ENCODE results near the gene CNTF.

Gene CNTF

DNA sequence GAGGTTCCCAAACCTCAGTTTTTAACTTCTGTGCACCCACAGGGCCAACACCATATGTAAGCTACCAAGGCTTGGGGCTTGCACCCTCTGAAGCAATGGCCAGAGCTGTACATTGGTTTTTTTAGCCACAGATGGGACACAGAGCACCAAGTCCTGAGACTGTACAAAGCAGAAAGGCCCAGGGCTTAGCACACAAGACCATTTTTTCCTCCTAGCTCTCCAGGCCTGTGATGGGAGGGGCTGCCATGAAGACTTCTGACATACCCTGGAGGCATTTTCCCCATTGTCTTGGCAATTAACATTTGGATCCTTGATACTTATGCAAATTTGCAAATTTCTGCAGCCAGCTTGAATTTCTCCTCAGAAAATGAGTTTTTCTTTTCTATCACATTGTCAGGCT, 23.4 kb downstream of the CNTF start:
- H3K4me3 ChIP-seq (ENCODE audit: low read depth, low read length), result no peak overlapping the region
- ChIA-PET POLR2A (no interaction called here), CTCF (interaction anchor here (0.9 to 3.1 kb wide), 3 partner anchors 9 to 16 kb away, joined by 4 to 10 read pairs (median 5); no protein-coding TSS in a partner anchor)
- TF ChIP-seq, protein P1, sequence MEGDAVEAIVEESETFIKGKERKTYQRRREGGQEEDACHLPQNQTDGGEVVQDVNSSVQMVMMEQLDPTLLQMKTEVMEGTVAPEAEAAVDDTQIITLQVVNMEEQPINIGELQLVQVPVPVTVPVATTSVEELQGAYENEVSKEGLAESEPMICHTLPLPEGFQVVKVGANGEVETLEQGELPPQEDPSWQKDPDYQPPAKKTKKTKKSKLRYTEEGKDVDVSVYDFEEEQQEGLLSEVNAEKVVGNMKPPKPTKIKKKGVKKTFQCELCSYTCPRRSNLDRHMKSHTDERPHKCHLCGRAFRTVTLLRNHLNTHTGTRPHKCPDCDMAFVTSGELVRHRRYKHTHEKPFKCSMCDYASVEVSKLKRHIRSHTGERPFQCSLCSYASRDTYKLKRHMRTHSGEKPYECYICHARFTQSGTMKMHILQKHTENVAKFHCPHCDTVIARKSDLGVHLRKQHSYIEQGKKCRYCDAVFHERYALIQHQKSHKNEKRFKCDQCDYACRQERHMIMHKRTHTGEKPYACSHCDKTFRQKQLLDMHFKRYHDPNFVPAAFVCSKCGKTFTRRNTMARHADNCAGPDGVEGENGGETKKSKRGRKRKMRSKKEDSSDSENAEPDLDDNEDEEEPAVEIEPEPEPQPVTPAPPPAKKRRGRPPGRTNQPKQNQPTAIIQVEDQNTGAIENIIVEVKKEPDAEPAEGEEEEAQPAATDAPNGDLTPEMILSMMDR (IDR thresholded peaks at IDR 0.05; ENCODE audit: insufficient read depth, low read length, missing control alignments), result no peak
- no peak for DNase-seq (ENCODE audit: low read depth, low spot score)

DNA sequence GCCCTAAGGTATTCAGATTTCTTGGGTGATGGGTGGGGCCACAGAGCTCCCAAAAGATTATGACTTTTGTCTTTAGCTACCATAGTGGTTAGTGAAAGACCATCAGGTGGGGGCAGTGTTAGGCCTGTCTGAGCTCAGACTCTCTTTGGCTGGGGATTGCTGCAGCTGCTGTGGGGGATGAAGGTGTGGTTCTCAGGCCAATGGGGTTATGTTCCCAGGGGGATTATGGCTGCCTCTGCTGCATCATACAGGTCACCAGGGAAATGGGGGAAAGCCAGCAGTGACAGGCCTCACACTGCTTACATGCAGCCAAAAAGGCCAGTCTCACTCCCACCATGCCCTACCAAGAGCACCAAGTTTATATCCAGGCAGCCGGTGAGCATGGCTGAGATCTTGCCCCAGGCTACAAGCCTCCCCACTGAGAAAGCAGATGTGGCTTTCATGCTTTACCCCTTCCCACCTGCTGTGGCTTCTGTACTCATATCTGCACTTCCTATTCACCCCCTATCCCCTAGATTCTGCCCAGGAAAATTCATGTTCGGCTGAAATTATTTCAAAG, 24.8 kb downstream of the CNTF start:
- H3K4me3 ChIP-seq (ENCODE audit: low read depth, low read length), result no peak overlapping the region
- TF ChIP-seq, protein P1 (IDR thresholded peaks at IDR 0.05; ENCODE audit: insufficient read depth, low read length, missing control alignments), result no peak
- POLR2A ChIA-PET, result no interaction called here
- DNase-seq (ENCODE audit: low read depth, low spot score), result no peak
- CTCF ChIA-PET, result interaction anchor here (0.9 to 3.1 kb wide), 5 partner anchors 10 to 407 kb away, joined by 3 to 10 read pairs (median 4); no protein-coding TSS in a partner anchor

DNA sequence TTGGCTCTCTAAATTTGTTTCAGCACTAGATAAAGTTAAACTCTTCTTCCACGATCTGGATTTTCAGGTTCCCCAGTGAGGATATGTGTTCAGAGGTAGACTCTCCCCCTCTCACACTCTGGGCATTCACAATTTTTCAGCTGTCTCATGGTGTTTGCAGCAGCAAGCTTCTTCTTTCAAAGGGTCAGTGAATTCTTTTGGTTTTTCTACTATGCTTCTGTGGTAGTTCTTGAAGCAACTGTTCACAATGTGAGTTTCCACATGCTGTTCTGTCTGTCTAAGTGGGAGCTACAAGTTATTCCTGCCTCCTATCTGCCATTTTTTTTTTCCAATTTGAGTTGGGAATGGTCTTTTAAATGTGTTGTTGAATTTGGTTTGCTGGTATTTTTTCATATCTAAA, 25.4 kb downstream of the CNTF start:
- POLR2A ChIA-PET, result no interaction called here
- no peak overlapping the region for H3K4me3 ChIP-seq (ENCODE audit: low read depth, low read length)
- no peak for DNase-seq (ENCODE audit: low read depth, low spot score)
- TF ChIP-seq, protein P1 (IDR thresholded peaks at IDR 0.05; ENCODE audit: insufficient read depth, low read length, missing control alignments), result no peak
- CTCF ChIA-PET, result interaction anchor here (0.9 to 3.1 kb wide), 4 partner anchors 10 to 406 kb away, joined by 3 to 10 read pairs (median 4); no protein-coding TSS in a partner anchor

DNA sequence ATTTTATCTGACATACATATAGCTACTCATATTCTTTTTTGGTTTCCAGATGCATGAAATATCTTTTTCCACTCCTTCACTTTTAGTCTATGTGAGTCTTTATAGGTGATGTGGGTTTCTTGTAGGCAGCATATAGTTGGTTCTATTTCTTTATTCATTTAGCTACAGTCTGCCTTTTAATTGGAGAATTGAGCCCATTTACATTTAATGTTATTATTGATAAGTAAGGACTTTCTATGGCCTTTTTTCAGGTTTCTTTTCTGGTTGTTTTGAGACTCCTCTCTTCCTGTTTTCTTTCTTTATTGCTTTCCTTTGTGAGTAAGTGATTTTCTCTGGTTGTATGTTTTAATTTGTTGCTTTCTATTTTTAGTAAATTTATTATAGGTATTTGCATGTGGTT, 27.2 kb downstream of the CNTF start:
- no peak for DNase-seq (ENCODE audit: low read depth, low spot score)
- H3K4me3 ChIP-seq (ENCODE audit: low read depth, low read length), result no peak overlapping the region
- TF ChIP-seq, protein P1 (IDR thresholded peaks at IDR 0.05; ENCODE audit: insufficient read depth, low read length, missing control alignments), result no peak
- ChIA-PET CTCF (interaction anchor here (1.0 kb wide), 2 partner anchors 9 to 18 kb away, joined by 3 to 5 read pairs; no protein-coding TSS in a partner anchor), POLR2A (no interaction called here)

DNA sequence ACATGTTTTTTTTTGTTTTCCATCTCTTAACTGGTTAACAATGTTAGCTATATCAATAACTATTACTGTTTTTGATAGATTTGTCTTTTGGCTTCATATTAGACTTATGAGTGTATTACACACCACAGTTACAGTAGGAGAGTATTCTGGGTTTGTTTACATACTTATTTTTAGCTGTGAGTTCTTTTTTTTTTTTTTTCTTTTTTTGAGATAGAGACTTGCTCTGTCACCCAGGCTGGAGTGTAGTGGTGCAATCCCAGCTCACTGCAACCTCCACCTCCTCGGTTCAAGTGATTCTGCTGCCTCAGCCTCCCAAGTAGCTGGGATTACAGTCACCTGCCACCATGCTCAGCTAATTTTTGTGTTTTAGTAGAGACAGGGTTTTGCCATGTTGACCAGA, 28.0 kb downstream of the CNTF start:
- DNase-seq (ENCODE audit: low read depth, low spot score), result no peak
- ChIA-PET POLR2A (interaction anchor here (0.5 kb wide), 1 partner anchor 174 kb away, joined by 3 read pairs; no protein-coding TSS in a partner anchor), CTCF (interaction anchor here (0.8 to 7.1 kb wide), 6 partner anchors 16 to 508 kb away, joined by 3 to 74 read pairs (median 4); no protein-coding TSS in a partner anchor)
- TF ChIP-seq, protein P1 (IDR thresholded peaks at IDR 0.05; ENCODE audit: insufficient read depth, low read length, missing control alignments), result no peak
- H3K4me3 ChIP-seq (ENCODE audit: low read depth, low read length), result no peak overlapping the region

DNA sequence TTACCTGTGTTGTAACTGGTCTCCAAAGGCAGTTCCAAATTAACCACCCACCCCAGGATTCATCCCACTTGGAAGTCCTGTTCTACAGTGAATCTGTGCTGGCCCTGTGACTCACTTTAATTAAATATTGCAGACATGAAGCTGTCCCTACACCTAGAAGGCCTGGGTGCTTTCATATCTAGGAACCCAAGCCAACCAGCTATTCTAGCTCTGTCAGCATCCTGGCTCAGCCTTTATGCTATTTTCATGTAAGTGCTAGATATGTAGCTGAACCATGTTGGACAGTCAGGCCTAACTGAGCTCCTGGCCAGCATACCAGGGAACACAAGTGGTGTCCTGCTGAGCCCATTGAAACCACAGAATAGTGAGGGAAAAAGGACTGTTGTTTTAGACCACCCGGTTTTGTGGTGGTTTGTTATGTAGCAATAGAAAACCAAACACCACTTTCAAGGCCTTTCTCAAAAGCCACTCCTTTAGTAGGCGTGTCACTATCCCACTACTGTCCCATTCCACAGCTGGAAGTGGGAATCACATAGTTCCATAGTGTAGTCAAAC, 30.3 kb downstream of the CNTF start:
- ChIA-PET CTCF (interaction anchor here (0.7 to 7.1 kb wide), 25 partner anchors 11 to 506 kb away, joined by 3 to 74 read pairs (median 5); no protein-coding TSS in a partner anchor), POLR2A (no interaction called here)
- TF ChIP-seq, protein P1 (IDR thresholded peaks at IDR 0.05; ENCODE audit: insufficient read depth, low read length, missing control alignments), result no peak

More for the DNA sequence above, 30.3 kb downstream of the CNTF start:
- no peak for DNase-seq (ENCODE audit: low read depth, low spot score)
- no peak overlapping the region for H3K4me3 ChIP-seq (ENCODE audit: low read depth, low read length)

Measured in AG04449 (cell line).